Stimulated activated naive B cell treated with anti-CD40 and anti-IgM and Interleukin-4, amounts not matched to agents 10 μg/mL and 1 μg/mL and 100 μg/mL, for 72 hours (primary cell): ENCODE data around the gene PLOD3.

Source experiments
- ATAC-seq, 2 donors: fragments of 150-1000 bp; cut with Tn5 transposase; replicated peaks; 2 replicates each; pipeline ENCODE4 v1.10.0; 2021; ENCODE audit warnings: moderate library complexity in 1 of 2
- DNase-seq: peaks from one replicate; pipeline ENCODE4 v3.0.0; 2021
- H3K27ac Mint-ChIP-seq: one replicate; pipeline ENCODE4 v1.8.0; 2022; ENCODE audit warnings: mild to moderate bottlenecking, mixed read lengths
- H3K27me3 Mint-ChIP-seq, 2 donors: one replicate each; pipeline ENCODE4 v1.8.0; 2022; ENCODE audit warnings: mixed read lengths in 2 of 2
- H3K36me3 Mint-ChIP-seq, 2 donors: one replicate each; pipeline ENCODE4 v1.8.0; 2022; ENCODE audit warnings: mixed read lengths in 2 of 2, mild to moderate bottlenecking in 1 of 2
- H3K4me1 Mint-ChIP-seq, 2 donors: one replicate each; pipeline ENCODE4 v1.8.0; 2022; ENCODE audit warnings: mixed read lengths in 2 of 2, mild to moderate bottlenecking in 1 of 2
- H3K4me3 Mint-ChIP-seq, 2 donors: one replicate each; pipeline ENCODE4 v1.8.0; 2022; ENCODE audit warnings: mild to moderate bottlenecking in 2 of 2, mixed read lengths in 2 of 2, moderate library complexity in 1 of 2
- H3K9me3 Mint-ChIP-seq, 2 donors: one replicate each; pipeline ENCODE4 v1.8.0; 2022; ENCODE audit warnings: mixed read lengths in 2 of 2, mild to moderate bottlenecking in 1 of 2

The PLOD3 gene

DNA sequence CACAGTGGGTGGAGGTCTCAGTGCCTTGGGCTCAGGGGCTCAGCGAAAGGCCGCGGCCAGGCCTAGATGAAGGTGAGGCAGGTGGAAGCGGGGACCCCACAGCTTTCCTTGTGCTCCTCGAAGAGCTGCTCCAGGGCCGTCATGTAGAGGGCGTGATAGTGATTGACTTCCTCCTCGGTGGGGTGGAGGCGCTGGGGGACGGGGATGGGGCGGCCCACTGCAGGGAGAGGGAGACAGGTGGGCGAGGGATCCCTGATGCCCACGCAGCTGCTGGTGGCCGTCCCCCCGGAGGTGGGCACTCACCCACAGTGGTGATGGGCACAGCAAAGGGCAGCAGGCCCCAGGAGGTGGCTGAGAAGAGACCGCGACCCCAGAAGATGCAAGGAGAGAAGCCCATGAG lies 21.5 kb downstream of the PLOD3 start:
- H3K9me3 Mint-ChIP-seq = no peaks in the 10 kb centered on the region
- peaks cover 3 to 13% of the 10 kb centered on the region in 2 donors for H3K4me1 Mint-ChIP-seq
- no peak overlapping the region for H3K4me3 Mint-ChIP-seq
- no peak overlapping the region for H3K27ac Mint-ChIP-seq
- peaks cover 19 to 44% of the 10 kb centered on the region in 2 donors for H3K27me3 Mint-ChIP-seq
- DNase-seq = no peak
- ATAC-seq = no peak
- H3K36me3 Mint-ChIP-seq = no peaks in the 10 kb centered on the region

DNA sequence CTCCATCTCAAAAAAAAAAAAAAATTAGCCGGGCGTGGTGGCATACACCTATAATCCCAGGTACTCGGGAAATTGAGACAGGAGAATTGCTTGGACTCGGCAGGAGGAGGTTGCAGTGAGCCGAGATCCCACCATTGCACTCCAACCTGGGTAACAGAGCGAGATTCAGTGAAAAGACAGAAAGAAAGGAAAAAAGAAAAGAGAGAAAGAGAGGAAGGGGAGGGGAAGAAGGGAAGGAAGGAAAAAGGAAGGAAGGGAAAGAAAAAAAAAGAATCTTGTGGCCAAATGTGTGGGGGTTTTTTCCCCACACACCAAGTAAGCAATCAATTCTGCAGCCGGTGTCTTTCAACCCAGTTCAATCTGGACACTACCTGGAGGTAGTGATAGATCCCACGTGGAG lies 28.3 kb downstream of the PLOD3 start:
- DNase-seq = no peak
- Mint-ChIP-seq H3K9me3 (no peaks in the 10 kb centered on the region), H3K27ac (no peak overlapping the region), H3K36me3 (no peaks in the 10 kb centered on the region), H3K4me1 (peaks cover 8 to 15% of the 10 kb centered on the region in 2 donors), H3K27me3 (peaks cover 17 to 24% of the 10 kb centered on the region in 2 donors), H3K4me3 (no peak overlapping the region)
- ATAC-seq = no peak

DNA sequence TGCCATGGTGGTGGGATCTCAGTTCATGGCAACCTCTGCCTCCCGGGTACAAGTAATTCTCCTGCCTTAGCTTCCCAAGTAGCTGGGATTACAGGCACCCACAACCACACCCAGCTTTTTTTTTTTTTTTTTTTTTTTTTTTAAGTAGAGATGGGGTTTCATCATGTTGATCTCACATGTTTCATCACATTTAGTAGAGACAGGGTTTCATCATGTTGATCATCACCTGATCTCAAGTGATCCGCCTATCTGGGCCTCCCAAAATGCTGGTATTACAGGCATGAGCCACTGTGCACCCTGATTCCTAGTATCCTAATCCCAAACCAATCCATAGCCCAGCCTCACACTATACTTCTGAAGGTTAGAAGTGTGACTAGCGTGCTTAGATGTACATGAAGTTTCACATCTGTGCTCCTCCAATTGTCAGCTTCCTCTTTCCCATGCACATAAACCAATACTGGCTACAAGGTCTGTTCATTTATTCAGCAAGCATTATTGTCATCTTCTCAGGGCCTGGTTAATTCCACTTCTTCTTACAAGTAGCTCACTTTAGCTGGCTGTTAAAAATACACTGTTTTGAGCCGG lies 30.4 kb downstream of the PLOD3 start:
- Mint-ChIP-seq H3K27me3 (peaks cover 26 to 34% of the 10 kb centered on the region in 2 donors), H3K4me3 (no peak overlapping the region), H3K4me1 (peaks cover 4 to 8% of the 10 kb centered on the region in 2 donors), H3K27ac (no peak overlapping the region), H3K36me3 (no peaks in the 10 kb centered on the region), H3K9me3 (peaks cover 4 to 6% of the 10 kb centered on the region in 2 donors)
- DNase-seq (no peak), ATAC-seq (peak; percentile 61 to 77)

DNA sequence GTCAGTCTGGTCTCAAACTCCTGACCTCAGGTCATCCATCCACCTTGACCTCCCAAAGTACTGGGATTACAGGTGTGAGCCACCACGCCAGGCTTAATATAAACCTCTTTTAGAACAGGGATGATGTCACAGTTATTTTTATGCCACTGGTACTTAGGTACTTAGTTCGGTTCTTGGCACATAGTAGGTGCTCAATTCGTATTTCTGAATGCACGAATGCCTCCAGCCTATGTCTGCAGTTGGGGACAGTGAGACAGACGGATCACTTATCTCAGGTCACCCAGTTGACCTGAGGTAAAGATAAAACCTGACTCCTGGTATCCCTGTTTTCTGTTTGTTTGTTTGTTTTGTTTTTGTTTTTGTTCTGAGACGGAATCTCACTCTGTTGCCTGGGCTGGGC lies 31.2 kb downstream of the PLOD3 start:
- H3K4me3 Mint-ChIP-seq = no peak overlapping the region
- peaks cover 4 to 6% of the 10 kb centered on the region in 2 donors for H3K9me3 Mint-ChIP-seq
- H3K27me3 Mint-ChIP-seq = peaks cover 29 to 37% of the 10 kb centered on the region in 2 donors
- H3K27ac Mint-ChIP-seq = no peak overlapping the region
- H3K36me3 Mint-ChIP-seq = no peaks in the 10 kb centered on the region
- ATAC-seq = no peak
- DNase-seq = no peak
- H3K4me1 Mint-ChIP-seq = peaks cover 4 to 8% of the 10 kb centered on the region in 2 donors

DNA sequence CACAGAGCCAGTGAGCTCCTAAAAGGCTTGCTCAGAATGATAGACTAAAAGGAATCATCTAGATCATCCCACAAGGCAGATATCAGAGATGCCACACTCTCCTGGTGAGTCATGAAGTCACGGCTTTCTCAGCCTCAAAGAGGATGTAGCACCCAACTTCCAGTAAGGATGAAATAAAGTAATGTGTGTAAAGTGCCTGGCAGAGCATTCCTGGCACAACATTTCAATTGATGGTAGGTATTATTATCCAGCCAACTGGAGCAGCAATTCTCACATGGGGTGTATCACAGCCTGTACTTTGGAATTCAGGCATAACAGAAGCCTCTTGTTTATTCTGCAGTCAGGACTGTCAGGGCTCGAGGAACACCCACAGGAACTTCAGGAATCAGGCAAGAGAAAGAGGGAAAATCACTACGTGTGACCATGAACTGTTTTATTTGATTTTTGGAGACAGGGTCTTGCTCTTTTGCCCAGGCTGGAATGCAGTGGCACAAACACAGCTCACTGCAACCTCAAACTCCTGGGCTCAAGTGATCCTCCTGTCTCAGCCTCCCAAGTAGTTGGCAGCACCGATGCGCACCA lies 32.0 kb downstream of the PLOD3 start:
- H3K9me3 Mint-ChIP-seq = peaks cover 4 to 6% of the 10 kb centered on the region in 2 donors
- no peak overlapping the region for H3K27ac Mint-ChIP-seq
- no peaks in the 10 kb centered on the region for H3K36me3 Mint-ChIP-seq
- DNase-seq (no peak), ATAC-seq (no peak)
- peaks cover 36 to 45% of the 10 kb centered on the region in 2 donors for H3K27me3 Mint-ChIP-seq
- H3K4me1 Mint-ChIP-seq = peaks cover 6 to 12% of the 10 kb centered on the region in 2 donors
- H3K4me3 Mint-ChIP-seq = no peak overlapping the region

DNA sequence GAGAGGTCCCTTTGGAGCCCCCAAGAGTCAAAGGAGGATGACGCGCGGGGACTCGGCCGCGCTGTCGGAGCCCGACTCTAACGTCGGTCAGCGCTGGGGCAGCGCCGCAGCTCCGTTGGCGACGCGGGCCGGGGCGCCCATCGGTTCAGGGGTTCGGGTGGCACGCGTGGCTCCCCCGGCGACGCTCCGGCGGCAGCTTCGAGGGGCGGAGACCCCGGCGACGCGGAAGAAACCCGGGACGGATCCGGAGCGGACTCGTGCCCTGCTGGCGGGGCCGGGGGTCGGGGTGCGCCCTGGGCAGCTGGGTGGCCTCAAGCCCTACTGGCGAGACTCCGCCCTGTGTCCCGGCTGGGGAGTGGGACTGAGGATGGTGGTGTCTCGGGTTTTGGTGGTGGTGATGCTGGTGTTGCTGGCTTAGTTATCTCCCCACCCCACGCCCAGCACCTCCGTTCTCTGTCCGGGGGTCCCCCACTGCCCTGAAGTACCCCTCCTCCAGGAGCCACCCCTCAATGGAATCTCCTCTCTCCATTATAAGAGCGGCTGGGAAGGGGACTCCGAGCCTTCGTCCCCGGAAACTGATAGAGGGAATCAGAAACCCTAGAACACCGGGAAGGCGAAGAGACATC lies 37.1 kb downstream of the PLOD3 start, which contains the start of gene NAT16:
Gene NAT16, minus strand, starts transcription at position 164 of the 626 bp plus-strand sequence. CDS start 5,486 bp downstream, outside the sequence.
- Mint-ChIP-seq H3K4me1 (peaks cover 8 to 19% of the 10 kb centered on the region in 2 donors), H3K27me3 (peaks cover 64 to 78% of the 10 kb centered on the region in 2 donors), H3K9me3 (peaks cover 4 to 6% of the 10 kb centered on the region in 2 donors), H3K36me3 (peaks cover 0 to 2% of the 10 kb centered on the region in 2 donors), H3K27ac (peak within 1 kb of the TSS; percentile 75), H3K4me3 (peak within 1 kb of the TSS; percentile 71 to 76)
- DNase-seq (no peak), ATAC-seq (no peak)

DNA sequence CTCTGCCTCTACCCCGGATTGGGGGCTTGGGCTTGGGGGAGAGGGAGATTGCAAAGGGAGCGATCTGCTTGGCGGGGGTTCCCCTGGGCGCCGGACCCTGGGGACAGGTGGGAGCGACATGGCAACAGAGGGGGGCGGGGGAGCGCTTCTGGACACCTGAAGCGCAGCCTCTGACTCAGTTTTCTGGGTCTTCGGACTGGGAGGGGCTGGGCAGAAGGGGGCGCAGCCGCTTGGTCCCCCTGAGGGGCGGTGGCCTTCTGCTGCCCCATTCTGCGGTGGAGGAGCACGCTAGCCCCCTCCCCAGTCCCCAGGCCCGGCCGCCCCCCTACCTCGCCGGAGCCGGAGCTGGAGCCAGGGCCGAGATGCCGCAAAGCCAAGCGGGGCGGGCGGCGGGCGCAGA lies 37.7 kb downstream of the PLOD3 start:
- Mint-ChIP-seq H3K4me1 (peaks cover 8 to 19% of the 10 kb centered on the region in 2 donors), H3K27me3 (peaks cover 64 to 78% of the 10 kb centered on the region in 2 donors), H3K9me3 (peaks cover 4 to 6% of the 10 kb centered on the region in 2 donors), H3K27ac (no peak overlapping the region), H3K4me3 (peak overlapping the region; percentile 71 to 76), H3K36me3 (peaks cover 0 to 2% of the 10 kb centered on the region in 2 donors)
- ATAC-seq = no peak
- no peak for DNase-seq

DNA sequence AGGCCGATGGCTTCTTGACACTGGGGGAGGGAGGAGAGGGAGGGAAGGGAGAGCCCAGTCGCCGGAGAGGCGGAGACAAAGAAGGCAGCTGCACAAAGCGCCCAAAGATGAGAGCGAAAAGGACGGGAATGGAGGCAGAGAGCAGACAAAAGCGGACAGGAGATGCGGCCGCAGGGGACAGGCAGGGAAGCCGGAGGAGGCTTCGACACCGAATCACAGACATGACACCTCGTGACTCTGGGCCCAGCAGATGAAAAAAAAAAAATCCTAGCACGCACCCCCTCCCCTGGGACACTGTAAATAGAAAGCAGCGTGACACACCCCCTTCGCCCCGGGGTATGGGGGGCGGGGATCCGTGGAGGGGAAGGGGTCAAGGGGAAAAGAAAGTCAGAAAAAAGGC lies 38.3 kb downstream of the PLOD3 start:
- Mint-ChIP-seq H3K27me3 (peaks cover 66 to 80% of the 10 kb centered on the region in 2 donors), H3K27ac (peak overlapping the region; percentile 75), H3K9me3 (peaks cover 6 to 9% of the 10 kb centered on the region in 2 donors), H3K36me3 (peaks cover 2 to 5% of the 10 kb centered on the region in 2 donors), H3K4me1 (peaks cover 12 to 25% of the 10 kb centered on the region in 2 donors), H3K4me3 (peak overlapping the region; percentile 71 to 76)
- DNase-seq = no peak
- peak; percentile 22 to 40 for ATAC-seq

DNA sequence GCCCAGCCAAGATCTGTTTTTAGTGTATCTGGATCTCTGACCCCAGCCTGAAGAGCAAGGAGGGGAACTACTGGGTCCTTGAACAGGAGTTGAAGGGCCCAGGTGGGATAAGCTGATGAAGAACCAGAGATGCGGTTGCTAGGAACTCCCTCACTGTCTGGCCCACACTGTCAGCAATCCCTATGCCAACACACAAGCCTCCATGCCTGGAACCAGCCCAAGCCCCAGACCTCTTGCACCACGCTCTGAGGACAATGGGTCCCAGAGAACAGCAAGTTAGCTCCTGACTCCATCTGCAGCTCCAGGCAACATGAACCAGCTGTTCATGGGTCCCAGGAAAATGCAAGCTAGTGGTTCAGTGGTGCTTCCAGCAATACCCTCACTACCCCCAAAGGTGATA lies 39.7 kb downstream of the PLOD3 start:
- Mint-ChIP-seq H3K4me1 (peaks cover 21 to 40% of the 10 kb centered on the region in 2 donors), H3K27ac (no peak overlapping the region), H3K9me3 (peaks cover 5 to 10% of the 10 kb centered on the region in 2 donors), H3K36me3 (peaks cover 5 to 8% of the 10 kb centered on the region in 2 donors), H3K4me3 (no peak overlapping the region), H3K27me3 (peaks cover 77 to 92% of the 10 kb centered on the region in 2 donors)
- DNase-seq (no peak), ATAC-seq (no peak)

DNA sequence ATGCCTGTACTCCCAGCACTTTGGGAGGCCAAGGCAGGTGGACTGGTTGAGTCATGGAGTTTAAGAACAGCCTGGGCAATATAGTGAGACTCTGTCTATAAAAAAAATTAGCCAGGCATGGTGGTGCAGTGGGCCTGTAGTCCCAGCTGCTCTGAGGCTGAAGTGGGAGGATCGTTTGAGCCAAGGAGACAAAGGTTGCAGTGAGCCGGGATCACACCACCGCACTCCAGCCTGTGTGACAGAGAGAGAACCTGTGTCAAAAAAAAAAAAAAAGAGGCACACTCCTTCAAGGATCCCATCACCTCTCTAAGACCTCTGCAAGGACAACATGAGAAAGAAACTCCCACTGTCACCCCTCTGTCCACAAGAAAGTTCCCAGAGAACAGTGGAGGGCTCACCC lies 41.7 kb downstream of the PLOD3 start:
- ATAC-seq (no peak), DNase-seq (no peak)
- no peak overlapping the region for H3K4me3 Mint-ChIP-seq
- H3K36me3 Mint-ChIP-seq = peaks cover 10 to 14% of the 10 kb centered on the region in 2 donors
- peaks cover 31 to 57% of the 10 kb centered on the region in 2 donors for H3K4me1 Mint-ChIP-seq
- peaks cover 0 to 7% of the 10 kb centered on the region in 2 donors for H3K9me3 Mint-ChIP-seq
- H3K27ac Mint-ChIP-seq = no peak overlapping the region
- H3K27me3 Mint-ChIP-seq = peaks cover 79 to 97% of the 10 kb centered on the region in 2 donors

DNA sequence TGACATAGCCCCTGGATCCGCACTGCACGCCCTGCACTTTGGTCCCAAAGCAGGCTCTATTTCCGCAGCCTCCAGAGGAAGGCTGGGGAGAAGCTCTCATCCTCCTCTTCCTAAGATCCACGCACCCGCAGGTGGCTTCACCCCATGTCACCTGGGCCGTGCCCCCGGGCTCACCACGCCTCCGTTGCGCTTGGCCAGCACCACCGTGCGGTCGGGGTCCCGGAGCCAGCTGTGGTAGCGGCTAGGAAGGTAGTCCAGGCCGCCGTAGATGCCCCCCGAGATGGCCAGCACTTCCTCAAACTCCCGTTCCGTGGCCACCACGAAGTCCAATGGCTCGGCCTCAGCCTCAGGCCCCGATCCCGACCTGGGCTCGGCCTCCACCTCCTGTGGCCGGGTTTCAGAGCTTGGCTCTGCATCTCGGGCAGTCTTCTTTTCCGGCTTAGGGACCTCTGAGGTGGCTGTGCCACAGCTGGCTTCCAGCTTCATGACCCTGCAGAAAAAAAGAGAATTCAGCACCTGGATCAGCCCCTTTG lies 43.0 kb downstream of the PLOD3 start:
- H3K4me1 Mint-ChIP-seq = peaks cover 38 to 59% of the 10 kb centered on the region in 2 donors
- H3K27me3 Mint-ChIP-seq = peaks cover 85 to 98% of the 10 kb centered on the region in 2 donors
- H3K36me3 Mint-ChIP-seq = peaks cover 10 to 14% of the 10 kb centered on the region in 2 donors
- peaks cover 0 to 7% of the 10 kb centered on the region in 2 donors for H3K9me3 Mint-ChIP-seq
- H3K4me3 Mint-ChIP-seq = peak overlapping the region; percentile 67 to 73
- peak overlapping the region; percentile 82 for H3K27ac Mint-ChIP-seq
- ATAC-seq = peak in 1 of 2 donors; percentile 10
- DNase-seq = no peak

DNA sequence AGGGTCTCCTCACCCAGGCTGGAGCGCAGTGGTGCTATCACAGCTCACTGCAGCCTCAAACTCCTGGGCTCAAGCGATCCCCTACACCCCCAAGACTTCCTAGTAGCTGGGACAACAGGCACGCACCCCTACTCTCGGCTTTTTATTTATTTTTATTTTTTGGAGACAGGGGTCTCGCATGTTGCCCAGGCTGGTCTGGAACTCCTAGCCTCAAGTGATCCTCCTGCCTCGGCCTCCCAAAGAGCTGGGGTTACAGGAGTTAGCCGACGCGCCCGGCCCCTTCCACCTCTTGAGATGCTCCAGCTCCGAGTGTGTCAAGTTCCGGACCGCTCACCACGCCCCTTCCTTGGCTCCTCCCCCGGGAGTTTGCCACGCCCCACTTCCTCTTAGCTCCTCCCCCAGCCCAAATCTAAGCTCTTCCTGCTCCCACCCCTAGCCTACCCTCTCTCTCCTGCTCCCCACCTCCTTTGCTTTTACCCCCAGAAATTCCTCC lies 43.6 kb downstream of the PLOD3 start:
- DNase-seq (no peak), ATAC-seq (peak; percentile 51 to 60)
- peaks cover 0 to 7% of the 10 kb centered on the region in 2 donors for H3K9me3 Mint-ChIP-seq
- H3K27me3 Mint-ChIP-seq = peaks cover 85 to 98% of the 10 kb centered on the region in 2 donors
- H3K4me3 Mint-ChIP-seq = peak overlapping the region; percentile 67 to 73
- peaks cover 39 to 59% of the 10 kb centered on the region in 2 donors for H3K4me1 Mint-ChIP-seq
- peaks cover 9 to 14% of the 10 kb centered on the region in 2 donors for H3K36me3 Mint-ChIP-seq
- H3K27ac Mint-ChIP-seq = peak overlapping the region; percentile 82

DNA sequence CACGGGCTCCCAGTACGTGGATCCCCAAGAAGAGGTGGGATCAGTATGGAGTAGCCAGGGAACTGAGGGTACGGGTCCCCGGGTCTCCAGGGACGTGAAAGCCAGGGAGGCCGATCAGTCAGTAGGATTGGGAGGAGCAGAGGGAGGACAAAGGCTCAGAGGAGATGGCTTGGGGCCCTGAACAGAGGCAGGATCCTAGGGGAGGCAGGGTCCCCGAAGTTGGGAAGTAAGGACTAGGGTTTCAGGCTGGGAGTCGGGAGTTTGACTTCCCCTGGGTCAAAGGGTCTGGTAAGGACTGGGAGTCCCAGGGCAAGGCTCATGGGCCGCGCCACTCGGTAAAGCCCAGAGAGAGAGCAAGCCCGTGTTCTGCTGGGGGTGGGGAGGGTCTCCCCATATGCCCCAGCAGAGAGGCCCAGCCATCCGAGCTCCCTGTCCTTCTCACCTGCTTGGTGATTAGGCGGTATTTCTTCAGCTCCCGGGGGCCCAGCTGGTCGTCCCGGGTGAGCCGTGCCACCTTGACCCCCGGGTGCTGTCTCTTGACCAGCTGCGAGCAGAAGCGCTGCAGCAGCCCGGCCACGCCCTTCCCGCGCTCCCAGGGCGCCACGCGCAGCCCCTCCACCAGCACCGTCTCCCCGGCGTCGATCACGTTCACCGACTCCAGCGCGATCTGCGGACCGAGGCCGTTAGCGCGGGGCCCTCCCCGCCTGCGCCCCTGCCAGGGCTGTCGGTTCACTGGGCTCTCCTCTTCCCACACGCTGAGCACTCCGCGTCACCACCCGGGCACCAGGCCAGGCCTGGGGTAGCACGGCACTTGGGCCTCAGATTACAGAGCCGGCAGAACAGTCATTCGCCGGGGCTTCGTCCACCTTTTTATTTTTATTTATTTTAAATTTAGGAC lies 44.3 kb downstream of the PLOD3 start:
- Mint-ChIP-seq H3K9me3 (peaks cover 0 to 7% of the 10 kb centered on the region in 2 donors), H3K27ac (peak overlapping the region; percentile 73), H3K36me3 (peaks cover 9 to 14% of the 10 kb centered on the region in 2 donors), H3K27me3 (peaks cover 92 to 98% of the 10 kb centered on the region in 2 donors), H3K4me3 (peak overlapping the region; percentile 58), H3K4me1 (peaks cover 43 to 65% of the 10 kb centered on the region in 2 donors)
- ATAC-seq (peak in 1 of 2 donors; percentile 33), DNase-seq (no peak)
